GM19025 (cell line): ENCODE measurements around the gene DOCK6.

Source experiments
- ATAC-seq: cut with Tn5 transposase; IDR thresholded peaks from one replicate; pipeline ENCODE4 v1.9.1; 2021; ENCODE audit warnings: mild to moderate bottlenecking, low read depth, moderate library complexity; ENCODE audit not compliant: unreplicated experiment

The DOCK6 gene

GRCh38 chr19:11261971-11262839, at the start of gene DOCK6:
DOCK6 (minus strand) TSS chr19:11262524; CDS start chr19:11262440, 84 bp downstream.
- peak; percentile 55 for ATAC-seq

DNA sequence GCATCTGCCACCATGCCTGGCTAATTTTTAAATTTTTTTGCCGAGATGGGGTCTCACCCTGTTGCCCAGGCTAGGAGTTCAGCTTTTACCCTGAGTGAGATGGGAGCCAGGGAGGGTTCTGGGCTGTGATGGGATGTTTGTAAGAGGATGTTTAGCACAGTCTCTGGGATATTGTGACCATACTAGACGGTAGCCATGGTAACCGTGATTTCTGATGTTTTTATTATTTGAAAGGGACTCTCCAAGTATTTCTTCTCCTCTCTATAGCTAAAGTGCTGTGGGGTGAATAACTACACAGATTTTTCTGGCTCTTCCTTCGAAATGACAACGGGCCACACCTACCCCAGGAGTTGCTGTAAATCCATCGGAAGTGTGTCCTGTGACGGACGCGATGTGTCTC, 44.0 kb upstream of the DOCK6 start:
- no peak for ATAC-seq

DNA sequence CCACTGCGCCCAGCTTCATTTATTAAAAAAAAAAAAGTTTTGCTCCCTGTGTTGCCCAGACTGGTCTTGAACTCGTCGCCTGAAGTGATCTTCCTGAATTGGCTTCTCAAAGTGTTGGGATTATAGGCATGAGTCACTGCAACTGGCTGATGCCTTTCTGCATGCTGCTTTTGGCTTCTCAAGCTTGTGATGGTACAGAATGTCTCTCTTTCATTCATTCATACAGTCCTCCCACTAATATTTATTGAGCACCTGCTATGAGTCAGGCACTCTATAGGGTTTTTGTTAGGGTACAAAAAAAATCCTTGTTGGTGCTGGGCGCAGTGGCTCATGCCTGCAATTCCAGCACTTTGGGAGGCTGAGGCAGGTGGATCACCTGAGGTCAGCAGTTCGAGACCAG, 42.6 kb upstream of the DOCK6 start:
- ATAC-seq: no peak

GRCh38 chr19:11300811-11301120, 38.4 kb upstream of the DOCK6 start:
- ATAC-seq: no peak

DNA sequence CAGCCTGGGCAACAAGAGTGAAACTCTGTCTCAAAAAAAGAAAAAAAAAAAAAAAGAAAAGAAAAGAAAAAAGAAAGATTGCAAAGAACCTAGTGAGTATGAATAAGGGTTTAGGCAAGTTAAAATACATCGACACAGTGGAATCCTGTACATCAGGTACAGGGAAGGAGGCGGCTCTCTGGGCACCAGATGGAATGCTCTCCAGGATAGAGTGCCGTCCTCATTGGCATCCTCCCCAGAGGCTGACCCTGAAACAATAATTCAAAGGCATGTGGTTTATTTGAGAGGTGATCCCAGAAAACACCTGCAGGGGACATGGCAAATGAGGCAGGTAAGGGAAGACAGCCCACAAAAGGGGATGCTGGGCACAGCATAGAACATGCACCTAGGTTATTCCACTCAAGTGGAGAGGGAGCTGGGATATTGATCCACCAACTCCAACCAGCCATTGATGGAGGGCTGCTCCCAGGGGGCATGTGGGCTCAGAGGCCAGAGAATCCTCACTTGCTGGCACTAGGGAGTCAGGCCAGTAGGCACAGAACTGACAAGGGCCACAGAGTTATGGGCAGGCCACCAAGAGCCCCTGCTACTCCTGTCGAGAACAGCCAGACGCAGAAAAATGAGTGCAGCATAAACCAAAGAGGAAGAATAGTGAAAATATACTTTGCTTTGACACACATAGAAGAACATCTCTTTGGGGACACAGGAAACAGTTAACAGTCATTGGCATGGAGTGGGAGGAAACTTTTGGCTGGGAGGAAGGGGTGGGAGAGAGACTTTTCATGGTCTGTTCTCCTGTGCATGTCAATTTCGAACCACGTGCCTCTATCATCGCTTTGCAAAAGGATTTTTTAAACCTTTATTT, 37.9 kb upstream of the DOCK6 start:
- ATAC-seq: no peak

DNA sequence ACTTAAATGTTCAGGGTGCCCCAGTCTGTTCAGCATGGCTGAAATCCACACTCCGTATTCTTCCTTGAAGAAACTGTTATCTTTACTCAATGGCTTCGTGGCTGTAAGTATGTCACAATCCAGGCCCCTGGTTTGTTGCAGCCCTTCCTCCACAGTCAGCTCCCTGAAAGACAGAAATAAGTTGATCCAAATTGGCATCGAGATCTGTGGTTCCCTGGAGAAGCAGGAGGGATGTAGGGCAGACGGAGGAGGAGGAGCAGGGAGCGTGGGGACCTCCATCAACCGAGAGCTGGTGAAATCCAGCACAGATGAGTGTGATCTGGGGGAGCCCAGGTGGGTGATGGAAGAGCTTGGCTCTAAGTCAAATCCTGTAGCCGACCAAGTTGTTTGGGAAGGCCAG, 33.9 kb upstream of the DOCK6 start:
- ATAC-seq: no peak

- no peak for ATAC-seq
Observed at GRCh38 chr19:11295665-11296245, 33.4 kb upstream of the DOCK6 start, which contains the start of gene TSPAN16. TSPAN16 (plus strand) TSS chr19:11296160; CDS start chr19:11296298, 138 bp downstream.

DNA sequence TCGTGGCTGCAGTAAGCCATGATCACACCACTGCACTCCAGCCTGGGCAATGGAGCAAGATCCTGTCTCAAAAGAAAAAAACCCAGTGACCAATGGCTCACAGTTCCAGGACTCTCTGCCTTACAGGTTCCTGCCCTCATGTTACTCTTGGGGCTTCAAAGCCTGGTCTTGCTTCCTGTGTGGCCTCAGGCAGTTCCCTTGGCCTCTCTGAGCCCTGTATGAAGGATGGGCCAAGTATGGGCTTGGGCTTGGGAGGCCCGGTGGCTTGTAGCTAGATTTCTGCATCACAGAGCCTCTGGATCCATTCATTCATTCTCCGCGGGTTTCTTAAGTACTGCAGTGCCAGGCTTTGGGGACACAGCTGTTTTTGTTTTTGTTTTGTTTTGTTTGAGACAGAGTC, 32.9 kb upstream of the DOCK6 start:
- no peak for ATAC-seq

GRCh38 chr19:11293433-11294389, 31.4 kb upstream of the DOCK6 start:
- ATAC-seq: no peak

- ATAC-seq: no peak
Observed at GRCh38 chr19:11291991-11292390, 29.7 kb upstream of the DOCK6 start.

GRCh38 chr19:11291415-11291814, 29.1 kb upstream of the DOCK6 start:
- no peak for ATAC-seq

- ATAC-seq: no peak
Observed at GRCh38 chr19:11290256-11290655, 27.9 kb upstream of the DOCK6 start.

GRCh38 chr19:11288349-11288748, 26.0 kb upstream of the DOCK6 start:
- no peak for ATAC-seq

DNA sequence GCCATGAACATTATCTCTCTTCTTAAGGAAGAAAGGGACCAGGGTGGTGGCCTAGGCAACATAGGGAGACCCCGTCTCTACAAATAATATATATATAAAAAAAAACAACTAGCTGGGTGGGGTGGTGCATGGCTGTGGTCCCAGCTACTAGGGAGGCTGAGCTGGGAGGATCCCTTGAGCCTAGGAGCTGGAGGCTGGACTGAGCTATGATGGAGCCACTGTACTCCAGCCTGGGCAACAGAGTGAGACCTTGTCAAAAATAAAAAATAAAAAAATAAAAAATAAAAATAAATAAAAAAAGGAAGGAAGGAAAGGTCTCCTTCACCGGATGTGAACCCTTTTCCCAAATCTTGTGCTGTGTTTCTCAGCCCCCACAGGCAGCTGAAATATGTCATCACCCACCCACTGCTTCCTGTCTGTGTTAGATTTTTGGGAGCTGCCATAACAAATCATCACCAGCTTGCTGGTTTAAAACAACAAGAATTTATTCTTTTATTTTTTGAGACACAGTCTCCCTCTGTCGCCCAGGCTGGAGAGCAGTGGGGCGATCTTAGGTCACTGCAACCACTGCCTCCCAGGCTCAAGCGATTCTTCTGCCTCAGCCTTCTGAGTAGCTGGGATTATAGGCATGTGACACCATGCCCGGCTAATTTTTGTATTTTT, 24.1 kb upstream of the DOCK6 start:
- no peak for ATAC-seq

- no peak for ATAC-seq
Observed at GRCh38 chr19:11284515-11284914, 22.2 kb upstream of the DOCK6 start.

GRCh38 chr19:11281356-11282049, 19.2 kb upstream of the DOCK6 start:
- ATAC-seq: no peak

- ATAC-seq: no peak
Observed at GRCh38 chr19:11279505-11280236, 17.3 kb upstream of the DOCK6 start.

GRCh38 chr19:11278670-11279069, 16.3 kb upstream of the DOCK6 start:
- no peak for ATAC-seq
